Measurements from ENCODE around the gene LYSMD3.
"Not testable (repeated sequence)": the region's sequence is repeated elsewhere in the genome, so short reads cannot be mapped to it uniquely, and the experiment has no call there.

LYSMD3 gene

DNA sequence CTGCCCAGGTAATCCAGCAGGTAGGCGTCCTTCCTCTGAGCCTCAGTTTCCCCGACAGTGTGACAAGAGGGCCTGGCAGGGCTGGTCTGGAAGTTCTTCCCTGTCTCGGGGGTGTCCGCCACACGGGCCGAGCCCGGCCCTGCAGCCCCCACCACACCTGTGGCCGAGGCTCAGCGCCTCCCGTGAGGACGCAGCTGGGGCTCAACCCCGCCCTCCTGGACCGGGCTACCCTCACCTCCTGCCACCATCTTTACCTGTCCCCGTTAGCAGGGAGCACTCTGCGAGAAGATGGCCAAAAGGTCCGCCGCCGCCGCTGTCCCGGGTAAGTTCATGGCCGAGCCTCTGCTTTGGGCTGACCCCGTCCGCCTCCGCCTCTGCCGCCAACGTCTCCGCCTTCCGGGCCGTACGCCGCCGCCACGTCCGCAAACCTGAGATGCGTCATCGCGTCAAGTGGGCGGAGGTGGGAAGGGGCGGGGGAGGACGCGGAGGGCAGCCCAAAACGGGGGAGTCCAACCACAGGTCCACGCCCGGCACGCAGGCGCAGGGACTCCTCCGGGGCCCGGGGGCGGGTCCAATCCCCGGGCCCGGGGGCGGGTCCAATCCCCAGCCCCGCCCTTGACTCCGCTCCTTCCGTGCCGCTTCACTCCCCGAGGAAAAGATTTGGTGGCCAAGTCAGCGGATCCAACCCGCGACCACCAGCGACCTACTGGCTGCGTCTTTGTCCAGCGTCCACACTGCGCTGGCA, at the start of gene LYSMD3:
Gene LYSMD3 (minus strand): TSS at position 391 of the 745 bp plus-strand sequence. CDS start 4,295 bp downstream, outside the sequence.
- in situ Hi-C loops (cut with HindIII; ENCODE audit: low pct_unique_long_range_greater_than_20kb, low sequenced_read_pairs): no loop called here
- no peak for TF ChIP-seq JUND (IDR thresholded peaks at IDR 0.05; ENCODE audit: low read depth)
- peak; percentile 86 to 98 for DNase-seq (ENCODE audit: low read depth in 1 of 2, low spot score in 1 of 2)

DNA sequence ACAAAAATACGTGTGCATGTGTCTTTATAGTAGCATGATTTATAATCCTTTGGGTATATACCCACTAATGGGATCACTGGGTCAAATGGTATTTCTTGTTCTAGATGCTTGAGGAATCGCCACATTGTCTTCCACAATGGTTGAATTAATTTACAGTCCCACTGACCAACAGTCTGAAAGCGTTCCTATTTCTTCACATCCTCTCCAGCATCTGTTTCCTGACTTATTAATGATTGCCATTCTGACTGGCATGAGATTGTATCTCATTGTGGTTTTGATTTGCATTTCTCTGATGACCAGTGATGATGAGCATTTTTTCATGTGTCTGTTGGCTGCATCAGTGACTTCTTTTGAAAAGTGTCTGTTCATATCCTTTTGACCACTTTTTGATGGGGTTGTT, 47.2 kb upstream of the LYSMD3 start:
- DNase-seq (ENCODE audit: low read depth in 1 of 2, low spot score in 1 of 2); in situ Hi-C loops (cut with HindIII; ENCODE audit: low pct_unique_long_range_greater_than_20kb, low sequenced_read_pairs): not testable (repeated sequence)

- TF ChIP-seq JUND (IDR thresholded peaks at IDR 0.05; ENCODE audit: low read depth): no peak
- DNase-seq (ENCODE audit: low read depth in 1 of 2, low spot score in 1 of 2): no peak
- in situ Hi-C loops (cut with HindIII; ENCODE audit: low pct_unique_long_range_greater_than_20kb, low sequenced_read_pairs): no loop called here
These were observed 46.3 kb upstream of the LYSMD3 start for GRCh38 chr5:90575712-90576111.

GRCh38 chr5:90571147-90571773, 41.9 kb upstream of the LYSMD3 start:
- DNase-seq (ENCODE audit: low read depth in 1 of 2, low spot score in 1 of 2): no peak
- in situ Hi-C loops (cut with HindIII; ENCODE audit: low pct_unique_long_range_greater_than_20kb, low sequenced_read_pairs): no loop called here
- TF ChIP-seq JUND (IDR thresholded peaks at IDR 0.05; ENCODE audit: low read depth): no peak

GRCh38 chr5:90570034-90570433, 40.6 kb upstream of the LYSMD3 start:
- in situ Hi-C loops (cut with HindIII; ENCODE audit: low pct_unique_long_range_greater_than_20kb, low sequenced_read_pairs): no loop called here
- TF ChIP-seq JUND (IDR thresholded peaks at IDR 0.05; ENCODE audit: low read depth): no peak
- DNase-seq (ENCODE audit: low read depth in 1 of 2, low spot score in 1 of 2): no peak

- no peak for DNase-seq (ENCODE audit: low read depth in 1 of 2, low spot score in 1 of 2)
- in situ Hi-C loops (cut with HindIII; ENCODE audit: low pct_unique_long_range_greater_than_20kb, low sequenced_read_pairs): no loop called here
- no peak for TF ChIP-seq JUND (IDR thresholded peaks at IDR 0.05; ENCODE audit: low read depth)
These were observed 39.7 kb upstream of the LYSMD3 start for GRCh38 chr5:90569084-90569483.

GRCh38 chr5:90565491-90565890, 36.1 kb upstream of the LYSMD3 start:
- TF ChIP-seq JUND (IDR thresholded peaks at IDR 0.05; ENCODE audit: low read depth): no peak
- no peak for DNase-seq (ENCODE audit: low read depth in 1 of 2, low spot score in 1 of 2)
- in situ Hi-C loops (cut with HindIII; ENCODE audit: low pct_unique_long_range_greater_than_20kb, low sequenced_read_pairs): no loop called here

GRCh38 chr5:90563108-90563507, 33.7 kb upstream of the LYSMD3 start:
- in situ Hi-C loops (cut with HindIII; ENCODE audit: low pct_unique_long_range_greater_than_20kb, low sequenced_read_pairs): no loop called here
- no peak for DNase-seq (ENCODE audit: low read depth in 1 of 2, low spot score in 1 of 2)

DNA sequence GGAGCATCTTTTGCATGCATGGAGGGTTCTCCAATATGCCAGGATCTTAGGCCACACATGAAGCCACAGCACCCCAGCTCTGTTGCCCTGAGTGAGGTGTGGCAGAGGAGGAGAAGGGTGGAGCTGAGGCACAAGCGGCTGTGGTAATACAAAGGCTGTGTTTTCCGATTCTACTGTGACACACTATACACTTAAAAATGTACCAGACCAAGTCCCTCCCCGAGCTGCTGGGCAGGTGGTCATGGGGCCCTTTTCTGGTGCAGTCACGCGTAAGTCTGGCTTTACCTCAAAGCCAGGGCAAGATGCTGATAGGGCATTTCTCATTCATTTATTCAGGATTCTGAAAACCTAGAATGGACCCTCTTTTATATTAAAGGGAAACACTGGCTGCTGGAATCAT, 33.0 kb upstream of the LYSMD3 start:
- no peak for TF ChIP-seq JUND (IDR thresholded peaks at IDR 0.05; ENCODE audit: low read depth)
- in situ Hi-C loops (cut with HindIII; ENCODE audit: low pct_unique_long_range_greater_than_20kb, low sequenced_read_pairs): no loop called here
- no peak for DNase-seq (ENCODE audit: low read depth in 1 of 2, low spot score in 1 of 2)

More at GRCh38 chr5:90563108-90563507, 33.7 kb upstream of the LYSMD3 start:
- no peak for TF ChIP-seq JUND (IDR thresholded peaks at IDR 0.05; ENCODE audit: low read depth)

DNA sequence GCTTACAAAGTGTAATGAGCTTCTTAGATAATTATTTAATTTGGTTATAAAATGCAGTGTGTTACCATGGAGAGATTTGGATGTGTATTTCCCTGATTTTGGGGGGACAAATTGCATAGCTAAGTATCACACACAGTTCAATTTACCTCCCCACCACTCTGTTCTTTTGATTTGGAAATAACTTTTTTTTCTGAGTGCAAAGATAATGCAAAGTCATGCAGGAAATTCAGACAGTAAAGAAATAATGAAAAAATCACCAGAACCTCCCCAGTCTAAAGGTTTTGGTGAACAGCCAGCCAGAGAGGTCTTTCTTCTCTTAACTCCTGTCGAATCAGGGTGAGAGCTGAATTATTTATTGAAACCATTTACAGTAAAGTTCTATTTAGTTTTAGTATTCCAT, 32.4 kb upstream of the LYSMD3 start:
- DNase-seq (ENCODE audit: low read depth in 1 of 2, low spot score in 1 of 2): no peak
- in situ Hi-C loops (cut with HindIII; ENCODE audit: low pct_unique_long_range_greater_than_20kb, low sequenced_read_pairs): no loop called here
- no peak for TF ChIP-seq JUND (IDR thresholded peaks at IDR 0.05; ENCODE audit: low read depth)

GRCh38 chr5:90560771-90561170, 31.4 kb upstream of the LYSMD3 start:
- in situ Hi-C loops (cut with HindIII; ENCODE audit: low pct_unique_long_range_greater_than_20kb, low sequenced_read_pairs): no loop called here
- no peak for TF ChIP-seq JUND (IDR thresholded peaks at IDR 0.05; ENCODE audit: low read depth)
- DNase-seq (ENCODE audit: low read depth in 1 of 2, low spot score in 1 of 2): no peak

DNA sequence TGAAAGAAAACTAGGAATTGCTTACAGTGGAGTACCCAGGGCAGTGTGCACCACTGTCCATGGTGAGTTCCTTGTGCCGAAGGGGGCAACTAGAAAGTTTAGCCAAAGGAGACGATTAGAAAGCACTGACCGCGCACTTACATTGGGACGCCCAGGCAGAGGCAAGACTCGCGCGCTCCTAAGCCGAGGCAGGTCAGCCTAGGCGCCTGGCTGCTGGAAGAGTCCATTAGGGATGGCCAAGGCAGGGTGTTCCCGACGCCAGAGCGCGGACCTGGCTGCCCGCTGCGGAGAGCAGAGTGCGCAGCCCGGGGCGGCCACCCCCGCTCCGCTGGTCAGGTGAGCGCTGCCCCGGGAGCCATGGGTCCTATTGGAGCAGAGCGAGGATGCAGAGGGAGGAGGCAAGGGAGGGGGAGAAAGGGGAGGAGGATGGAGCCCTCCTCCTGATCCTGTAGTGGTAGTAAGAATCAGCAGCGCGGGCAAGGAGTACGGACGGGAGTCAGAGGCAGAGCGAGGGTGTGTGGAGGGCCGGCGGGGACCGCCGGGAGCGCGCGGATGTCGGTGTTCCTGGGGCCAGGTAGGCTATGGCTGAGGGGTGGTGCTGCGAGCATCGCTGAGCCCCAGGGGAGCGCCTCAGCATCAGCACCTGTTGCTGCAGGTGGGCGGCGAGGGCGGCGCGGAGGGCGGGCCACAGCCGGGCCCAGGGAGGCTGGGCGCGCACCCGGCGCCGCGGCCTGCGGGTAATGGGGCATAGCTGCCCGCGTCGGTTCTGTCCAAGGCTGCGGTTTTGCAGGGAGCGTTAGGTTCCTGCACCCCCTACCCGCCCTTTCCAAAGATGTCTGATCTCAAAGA, 29.2 kb upstream of the LYSMD3 start, which contains the start of gene ADGRV1:
Gene ADGRV1 (plus strand): TSS at position 454 of the 849 bp plus-strand sequence. CDS start 99 bp downstream, at position 553.
- peak; percentile 86 to 99 for DNase-seq (ENCODE audit: low read depth in 1 of 2, low spot score in 1 of 2)
- TF ChIP-seq JUND (IDR thresholded peaks at IDR 0.05; ENCODE audit: low read depth): peak; percentile 43; the same call in 1 of the 2 replicates
- in situ Hi-C loops (cut with HindIII; ENCODE audit: low pct_unique_long_range_greater_than_20kb, low sequenced_read_pairs): no loop called here
